GM12873 (cell line): ENCODE measurements around the gene TRIM44.

Source experiments
- TF ChIP-seq, protein P1 (sequence below): IDR thresholded peaks from 2 replicates; pipeline ENCODE4 v1.5.1; 2012; ENCODE audit warnings: low read depth, mild to moderate bottlenecking, moderate library complexity, low read length, control low read depth; ENCODE audit not compliant: insufficient read depth; ENCODE audit errors: missing control alignments

The TRIM44 gene

DNA sequence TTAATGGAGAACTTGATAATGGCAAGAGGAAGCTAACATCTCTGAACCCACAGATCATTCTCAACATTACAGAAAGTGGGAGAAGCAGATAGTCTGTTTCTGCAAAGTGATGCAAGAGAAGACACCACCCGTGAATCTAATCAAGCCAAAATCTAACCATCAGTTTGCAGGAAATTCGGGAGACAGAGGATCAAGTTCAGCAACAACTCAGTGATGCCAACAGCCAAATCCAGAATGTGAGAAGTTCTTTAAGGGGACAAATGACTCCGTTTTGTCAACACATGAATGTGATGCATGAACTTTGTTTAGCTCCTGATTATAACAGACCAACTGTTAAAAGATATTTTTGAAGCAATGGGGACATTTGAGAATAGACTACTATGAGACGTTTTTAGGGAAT, 186.0 kb downstream of the TRIM44 start:
- TF ChIP-seq, protein P1, sequence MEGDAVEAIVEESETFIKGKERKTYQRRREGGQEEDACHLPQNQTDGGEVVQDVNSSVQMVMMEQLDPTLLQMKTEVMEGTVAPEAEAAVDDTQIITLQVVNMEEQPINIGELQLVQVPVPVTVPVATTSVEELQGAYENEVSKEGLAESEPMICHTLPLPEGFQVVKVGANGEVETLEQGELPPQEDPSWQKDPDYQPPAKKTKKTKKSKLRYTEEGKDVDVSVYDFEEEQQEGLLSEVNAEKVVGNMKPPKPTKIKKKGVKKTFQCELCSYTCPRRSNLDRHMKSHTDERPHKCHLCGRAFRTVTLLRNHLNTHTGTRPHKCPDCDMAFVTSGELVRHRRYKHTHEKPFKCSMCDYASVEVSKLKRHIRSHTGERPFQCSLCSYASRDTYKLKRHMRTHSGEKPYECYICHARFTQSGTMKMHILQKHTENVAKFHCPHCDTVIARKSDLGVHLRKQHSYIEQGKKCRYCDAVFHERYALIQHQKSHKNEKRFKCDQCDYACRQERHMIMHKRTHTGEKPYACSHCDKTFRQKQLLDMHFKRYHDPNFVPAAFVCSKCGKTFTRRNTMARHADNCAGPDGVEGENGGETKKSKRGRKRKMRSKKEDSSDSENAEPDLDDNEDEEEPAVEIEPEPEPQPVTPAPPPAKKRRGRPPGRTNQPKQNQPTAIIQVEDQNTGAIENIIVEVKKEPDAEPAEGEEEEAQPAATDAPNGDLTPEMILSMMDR, result no peak

DNA sequence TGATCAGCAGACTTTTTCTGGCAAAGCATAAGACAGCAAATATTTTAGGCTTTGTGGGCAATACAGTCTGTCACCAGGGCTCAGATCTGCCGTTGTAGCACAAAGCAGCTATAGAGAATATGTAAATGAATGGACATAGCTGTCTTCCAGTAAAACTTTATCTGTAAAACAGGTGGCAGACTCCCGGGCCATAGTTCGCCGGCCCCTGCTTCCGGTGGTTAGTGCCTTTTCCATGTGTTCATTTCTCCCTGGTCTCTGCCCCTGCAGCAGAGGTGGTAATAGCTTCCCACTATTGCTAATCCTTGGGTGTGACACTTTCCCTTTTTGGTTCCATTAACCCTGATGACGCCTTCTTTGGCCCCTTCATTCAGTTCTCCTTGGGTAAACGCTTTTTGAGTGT, 187.6 kb downstream of the TRIM44 start:
- TF ChIP-seq, protein P1, result no peak

DNA sequence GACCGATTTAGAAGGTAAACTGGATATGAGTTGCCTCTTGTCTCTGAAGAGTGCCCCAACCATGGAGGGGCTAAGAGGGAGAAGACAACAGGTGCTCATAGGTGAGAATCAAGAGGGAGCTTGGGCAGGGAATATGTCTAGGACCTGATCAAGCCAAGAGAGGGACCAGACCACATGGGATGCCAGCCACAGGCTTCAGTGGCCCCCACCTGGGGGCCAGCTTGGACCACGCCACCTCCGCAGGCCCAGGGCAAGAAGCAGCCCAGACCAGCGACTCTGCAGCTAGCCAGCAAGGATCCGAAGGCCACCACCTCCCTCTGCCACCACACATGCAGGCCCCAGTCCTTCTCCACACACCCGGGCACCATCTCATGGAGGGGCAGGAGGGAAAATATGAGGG, 188.8 kb downstream of the TRIM44 start:
- TF ChIP-seq, protein P1, result no peak

- TF ChIP-seq, protein P1, result no peak
Measured at GRCh38 chr11:35852056-35852455, 189.5 kb downstream of the TRIM44 start.

- TF ChIP-seq, protein P1, result no peak
Measured at GRCh38 chr11:35853971-35854370, 191.4 kb downstream of the TRIM44 start.

- TF ChIP-seq, protein P1, result no peak
Measured at GRCh38 chr11:35855671-35856070, 193.1 kb downstream of the TRIM44 start.

DNA sequence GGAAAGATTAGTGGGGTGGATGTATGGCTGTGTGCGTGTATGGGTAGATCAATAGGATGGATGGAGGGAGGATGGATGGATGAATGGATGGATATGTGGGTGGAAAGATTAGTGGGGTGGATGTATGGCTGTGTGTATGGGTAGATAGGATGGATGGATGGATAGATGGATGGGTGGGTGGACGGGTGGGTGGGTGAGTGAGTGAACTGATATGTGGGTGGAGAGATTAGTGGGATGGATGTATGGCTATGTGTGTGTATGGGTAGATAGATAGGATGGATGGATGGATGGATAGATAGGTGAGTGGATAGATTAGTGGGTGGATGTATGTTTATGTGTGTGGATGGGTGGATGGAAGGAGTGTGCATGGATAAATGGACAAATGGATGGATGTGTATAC, 193.7 kb downstream of the TRIM44 start:
- TF ChIP-seq, protein P1, result no peak
